HepG2 (cell line): ENCODE measurements around the gene NME8. TPM values are rescaled to one million over a fixed set of nuclear protein-coding genes. Genes with fewer than 3 reads are reported as not detected.

Source experiments
- ATAC-seq: fragments of 200-7000 bp; cut with Tn5 transposase; 3 replicates; pipeline ENCODE4 v1.9.1; 2020; ENCODE audit warnings: mild to moderate bottlenecking, moderate library complexity
- BruUV-seq: library from RNA; stranded (reverse); fragments of 400-500 nt; replicated peaks from 2 replicates; lab custom pipeline; 2021; lab: Mats Ljungman, UMichigan
- CTCF ChIA-PET: fragments of 300-600 bp; formaldehyde crosslinking; extraction: SDS; loops from one replicate; lab custom pipeline; 2021; ENCODE audit warnings: low total read pairs, inconsistent platforms, low intra/inter-chr PET ratio; lab: Yijun Ruan, JAX
- POLR2A ChIA-PET: fragments of 350-600 bp; sonication (Branson Sonifier 250); formaldehyde crosslinking; loops from one replicate; lab custom pipeline; 2020; ENCODE audit warnings: antibody characterized with exemption, inconsistent platforms; lab: Yijun Ruan, JAX
- DNase-seq: peaks from one replicate; pipeline ENCODE4 v3.0.0-alpha.2; 2015; ENCODE audit warnings: low spot score
- FAIRE-seq: peaks from 3 replicates; lab custom pipeline; 2011; peaks lifted over from hg19 to GRCh38; lab: Jason Lieb, UNC
- H2AFZ ChIP-seq: one replicate; pipeline ENCODE4 v1.6.1; 2011; ENCODE audit warnings: low read length, inconsistent platforms
- H3K27ac ChIP-seq: fragments of 300-600 bp; 3 replicates; pipeline ENCODE4 v1.8.0; 2011; ENCODE audit warnings: mixed run types, mild to moderate bottlenecking, mixed read lengths, low read length, inconsistent platforms; ENCODE audit not compliant: insufficient read depth; ENCODE audit errors: extremely low read length
- H3K27me3 ChIP-seq, 2 experiments: fragments of 200-600 bp in 1 of 2; 2 replicates in 1 of 2; 3 replicates in 1 of 2; pipeline versions ENCODE4 v1.6.0 to v1.8.0; 2011; ENCODE audit warnings: low read length in 2 of 2, mild to moderate bottlenecking in 2 of 2, moderate library complexity in 2 of 2, inconsistent platforms in 1 of 2; ENCODE audit not compliant: insufficient read depth in 2 of 2, control insufficient read depth in 1 of 2
- H3K36me3 ChIP-seq, 2 experiments: fragments of 200-600 bp in 1 of 2; replicated peaks in 1 of 2; 2 replicates in 1 of 2; 3 replicates in 1 of 2; pipeline versions ENCODE4 v1.5.1 to v1.8.0; 2011; ENCODE audit warnings: low read length in 2 of 2, inconsistent platforms in 1 of 2; ENCODE audit not compliant: insufficient read depth in 2 of 2, control insufficient read depth in 1 of 2
- H3K4me1 ChIP-seq: 2 replicates; pipeline ENCODE4 v1.5.1; 2012; ENCODE audit warnings: low read length, inconsistent platforms; ENCODE audit not compliant: insufficient read depth
- H3K4me2 ChIP-seq: 2 replicates; pipeline ENCODE4 v1.6.0; 2011; ENCODE audit warnings: low read depth, low read length, inconsistent platforms
- H3K4me3 ChIP-seq, 3 experiments: fragments of 200-600 bp in 1 of 3; sonication (generic), shearing (Covaris generic) in 1 of 3; replicated peaks in 1 of 3; 2 replicates each; pipeline ENCODE4 v1.5.1; 2011 to 2016; ENCODE audit warnings: low read length in 3 of 3, inconsistent platforms in 2 of 3, low read depth in 2 of 3, mild to moderate bottlenecking in 2 of 3, control low read depth in 1 of 3, mixed read lengths in 1 of 3; ENCODE audit not compliant: insufficient read depth in 1 of 3
- H3K79me2 ChIP-seq: one replicate; pipeline ENCODE4 v1.6.1; 2011; ENCODE audit warnings: low read length, inconsistent platforms; ENCODE audit not compliant: insufficient read depth
- H3K9ac ChIP-seq: 2 replicates; pipeline ENCODE4 v1.6.0; 2011; ENCODE audit warnings: mild to moderate bottlenecking, low read depth, low read length, inconsistent platforms; ENCODE audit not compliant: insufficient read depth
- H3K9me3 ChIP-seq: 2 replicates; pipeline ENCODE4 v1.5.1; 2012; ENCODE audit warnings: mild to moderate bottlenecking, low read length
- H4K20me1 ChIP-seq: 2 replicates; pipeline ENCODE4 v1.6.0; 2011; ENCODE audit warnings: inconsistent platforms, mild to moderate bottlenecking, low read length, moderate library complexity; ENCODE audit not compliant: insufficient read depth
- HMG20B ChIP-seq: conservative IDR thresholded peaks from 2 replicates; pipeline ENCODE4 v1.6.1; 2016; ENCODE audit warnings: missing genetic modification reagents, missing compliant biosample characterization
- IRF2 ChIP-seq: IDR thresholded peaks from 2 replicates; pipeline ENCODE4 v1.6.1; 2018; ENCODE audit warnings: missing genetic modification reagents, missing compliant biosample characterization
- KDM2A ChIP-seq: sonication (generic); formaldehyde crosslinking; IDR thresholded peaks from 2 replicates; pipeline ENCODE4 v1.4.0; 2020; ENCODE audit warnings: low read depth, missing genetic modification reagents, borderline replicate concordance
- KLF13 ChIP-seq: sonication (generic); formaldehyde crosslinking; IDR thresholded peaks from 2 replicates; pipeline ENCODE4 v1.4.0; 2020; ENCODE audit warnings: mild to moderate bottlenecking, missing genetic modification reagents
- ONECUT2 ChIP-seq: sonication (generic); formaldehyde crosslinking; IDR thresholded peaks from 2 replicates; pipeline ENCODE4 v1.4.0; 2020; ENCODE audit warnings: missing genetic modification reagents
- RARG ChIP-seq: sonication (generic); formaldehyde crosslinking; IDR thresholded peaks from 2 replicates; pipeline ENCODE4 v1.4.0; 2020; ENCODE audit warnings: low read depth, mild to moderate bottlenecking, missing genetic modification reagents
- RFX3 ChIP-seq: IDR thresholded peaks from 2 replicates; pipeline ENCODE4 v1.6.1; 2016; ENCODE audit warnings: missing biosample characterization, missing genetic modification reagents
- SETDB1 ChIP-seq: sonication (generic); formaldehyde crosslinking; IDR thresholded peaks from 2 replicates; pipeline ENCODE4 v1.5.1; 2020; ENCODE audit warnings: missing genetic modification reagents, mild to moderate bottlenecking, borderline replicate concordance
- TRIM24 ChIP-seq: sonication (generic); formaldehyde crosslinking; IDR thresholded peaks from 2 replicates; pipeline ENCODE4 v1.8.0; 2022; ENCODE audit warnings: mild to moderate bottlenecking, missing genetic modification reagents
- ZFP37 ChIP-seq: sonication (generic); formaldehyde crosslinking; IDR thresholded peaks from 2 replicates; pipeline ENCODE4 v1.4.0; 2020; ENCODE audit warnings: missing genetic modification reagents, borderline replicate concordance
- ZNF136 ChIP-seq: sonication (generic); formaldehyde crosslinking; IDR thresholded peaks from 2 replicates; pipeline ENCODE4 v1.8.1; 2022; ENCODE audit warnings: low read depth, mild to moderate bottlenecking, moderate library complexity, missing genetic modification reagents
- ZNF326 ChIP-seq: sonication (generic); formaldehyde crosslinking; IDR thresholded peaks from 2 replicates; pipeline ENCODE4 v1.4.0; 2020; ENCODE audit warnings: missing genetic modification reagents, borderline replicate concordance
- ZNF629 ChIP-seq: sonication (generic); formaldehyde crosslinking; conservative IDR thresholded peaks from 2 replicates; pipeline ENCODE4 v1.5.0; 2020; ENCODE audit warnings: missing genetic modification reagents
- ZNF747 ChIP-seq: sonication (generic); formaldehyde crosslinking; IDR thresholded peaks from 2 replicates; pipeline ENCODE4 v1.8.1; 2023; ENCODE audit warnings: missing genetic modification reagents, mild to moderate bottlenecking, borderline replicate concordance
- ZNF781 ChIP-seq: sonication (generic); formaldehyde crosslinking; IDR thresholded peaks from 2 replicates; pipeline ENCODE4 v1.5.1; 2020; ENCODE audit warnings: borderline replicate concordance, mild to moderate bottlenecking, missing genetic modification reagents; ENCODE audit errors: not compliant biosample characterization
- WGBS: methylation state at CpG from one replicate; pipeline ENCODE4 v1.1.6; 2017; ENCODE audit warnings: low lambda C conversion rate; 5-methylcytosine and 5-hydroxymethylcytosine counted together
- in situ Hi-C: cut with HindIII; loops from 2 replicates; pipeline ENCODE4 v1.10.0; 2017; ENCODE audit warnings: low pct_unique_long_range_greater_than_20kb; ENCODE audit not compliant: extremely low pct_ligation_motif_present
- intact Hi-C: fragments of 100-400 bp; cut with micrococcal nuclease; formaldehyde crosslinking; loops from one replicate; pipeline ENCODE4 v1.10.0; 2022; ENCODE audit not compliant: unreplicated experiment
- polyA plus RNA-seq, 8 experiments: library from polyadenylated mRNA; depleted of rRNA in 3 of 8; stranded (reverse) in 7 of 8; unstranded in 1 of 8; fragments of >200 nt; fragmentation: Illumina TruSeq in 4 of 8; extraction: Trizol in 4 of 8; gene quantifications; 2 replicates each; pipeline versions ENCODE4 v1.2.1 to v1.2.3, GENCODE V29; 2011 to 2016; ENCODE audit warnings: low read depth in 4 of 8, missing spikeins in 1 of 8, mixed read lengths in 1 of 8; ENCODE audit not compliant: insufficient read depth in 1 of 8
- total RNA-seq, 5 experiments: library from RNA; depleted of rRNA; stranded (reverse); fragments of >200 nt; fragmentation: Illumina TruSeq; extraction: Trizol; gene quantifications; 2 replicates each; pipeline ENCODE4 v1.2.3, GENCODE V29; 2016; ENCODE audit warnings: low read depth in 1 of 5
- TF ChIP-seq, protein P1 (sequence below): sonication (generic); formaldehyde crosslinking; conservative IDR thresholded peaks from 2 replicates; pipeline ENCODE4 v1.8.0; 2022; ENCODE audit warnings: low read depth, missing genetic modification reagents
- TF ChIP-seq, protein P2 (sequence below): sonication (generic); formaldehyde crosslinking; IDR thresholded peaks from 2 replicates; pipeline ENCODE4 v1.5.0; 2020; ENCODE audit warnings: missing genetic modification reagents
- TF ChIP-seq, protein P3 (sequence below): IDR thresholded peaks from 2 replicates; pipeline ENCODE4 v1.6.1; 2016; ENCODE audit warnings: mild to moderate bottlenecking

NME8 gene
- total and polyA plus RNA-seq, 2 of the 13 experiments (the other 11 are each of a cell fraction or from before 2014, with no cell fraction given) = not detected

DNA sequence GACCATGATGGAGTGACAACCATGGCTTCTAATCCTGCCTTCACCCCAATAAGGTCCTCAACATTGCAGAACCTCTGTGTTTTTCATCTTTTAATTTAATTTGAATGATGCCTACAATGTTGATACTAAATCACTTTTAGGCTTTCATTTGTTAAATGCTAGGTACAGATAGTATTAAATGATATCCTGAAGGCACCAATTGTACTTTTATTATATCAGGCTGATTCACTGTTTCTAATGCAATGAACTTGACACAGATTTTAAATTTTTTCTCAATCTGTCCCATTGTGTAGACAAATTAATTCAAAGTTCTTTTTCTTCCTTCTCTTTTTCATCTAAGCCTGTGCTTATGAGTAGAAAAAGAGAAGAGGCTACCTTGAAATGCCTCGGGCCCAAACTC lies 77.2 kb downstream of the NME8 start:
- Histone ChIP-seq H3K9me3 (peaks cover 20% of the 10 kb centered on the region), H3K4me3 (no peak overlapping the region)
- no peak for ATAC-seq
- 96% methylated on average over 1 of the region's 1 CpG for WGBS
- in situ Hi-C loops = no loop called here
- intact Hi-C loops = loop anchor here (5.0 kb wide), 1 partner anchor 1863 kb away; no protein-coding TSS in a partner anchor
- TF ChIP-seq ZFP37 (CRISPR knock-in tag) (no peak), HMG20B (no peak), RFX3 (CRISPR knock-in tag) (no peak), TRIM24 (no peak), ZNF136 (no peak), KLF13 (CRISPR knock-in tag) (no peak), ZNF326 (CRISPR knock-in tag) (no peak), KDM2A (CRISPR knock-in tag) (no peak), ONECUT2 (CRISPR knock-in tag) (no peak), ZNF629 (CRISPR knock-in tag) (no peak), SETDB1 (CRISPR knock-in tag) (no peak), ZNF781 (CRISPR knock-in tag) (no peak), ZNF747 (no peak), IRF2 (CRISPR knock-in tag) (no peak), RARG (CRISPR knock-in tag) (no peak)
- TF ChIP-seq, protein P1, sequence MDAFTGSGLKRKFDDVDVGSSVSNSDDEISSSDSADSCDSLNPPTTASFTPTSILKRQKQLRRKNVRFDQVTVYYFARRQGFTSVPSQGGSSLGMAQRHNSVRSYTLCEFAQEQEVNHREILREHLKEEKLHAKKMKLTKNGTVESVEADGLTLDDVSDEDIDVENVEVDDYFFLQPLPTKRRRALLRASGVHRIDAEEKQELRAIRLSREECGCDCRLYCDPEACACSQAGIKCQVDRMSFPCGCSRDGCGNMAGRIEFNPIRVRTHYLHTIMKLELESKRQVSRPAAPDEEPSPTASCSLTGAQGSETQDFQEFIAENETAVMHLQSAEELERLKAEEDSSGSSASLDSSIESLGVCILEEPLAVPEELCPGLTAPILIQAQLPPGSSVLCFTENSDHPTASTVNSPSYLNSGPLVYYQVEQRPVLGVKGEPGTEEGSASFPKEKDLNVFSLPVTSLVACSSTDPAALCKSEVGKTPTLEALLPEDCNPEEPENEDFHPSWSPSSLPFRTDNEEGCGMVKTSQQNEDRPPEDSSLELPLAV (CRISPR knock-in tag) = no peak
- TF ChIP-seq, protein P2, sequence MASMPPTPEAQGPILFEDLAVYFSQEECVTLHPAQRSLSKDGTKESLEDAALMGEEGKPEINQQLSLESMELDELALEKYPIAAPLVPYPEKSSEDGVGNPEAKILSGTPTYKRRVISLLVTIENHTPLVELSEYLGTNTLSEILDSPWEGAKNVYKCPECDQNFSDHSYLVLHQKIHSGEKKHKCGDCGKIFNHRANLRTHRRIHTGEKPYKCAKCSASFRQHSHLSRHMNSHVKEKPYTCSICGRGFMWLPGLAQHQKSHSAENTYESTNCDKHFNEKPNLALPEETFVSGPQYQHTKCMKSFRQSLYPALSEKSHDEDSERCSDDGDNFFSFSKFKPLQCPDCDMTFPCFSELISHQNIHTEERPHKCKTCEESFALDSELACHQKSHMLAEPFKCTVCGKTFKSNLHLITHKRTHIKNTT (CRISPR knock-in tag) = no peak
- TF ChIP-seq, protein P3, sequence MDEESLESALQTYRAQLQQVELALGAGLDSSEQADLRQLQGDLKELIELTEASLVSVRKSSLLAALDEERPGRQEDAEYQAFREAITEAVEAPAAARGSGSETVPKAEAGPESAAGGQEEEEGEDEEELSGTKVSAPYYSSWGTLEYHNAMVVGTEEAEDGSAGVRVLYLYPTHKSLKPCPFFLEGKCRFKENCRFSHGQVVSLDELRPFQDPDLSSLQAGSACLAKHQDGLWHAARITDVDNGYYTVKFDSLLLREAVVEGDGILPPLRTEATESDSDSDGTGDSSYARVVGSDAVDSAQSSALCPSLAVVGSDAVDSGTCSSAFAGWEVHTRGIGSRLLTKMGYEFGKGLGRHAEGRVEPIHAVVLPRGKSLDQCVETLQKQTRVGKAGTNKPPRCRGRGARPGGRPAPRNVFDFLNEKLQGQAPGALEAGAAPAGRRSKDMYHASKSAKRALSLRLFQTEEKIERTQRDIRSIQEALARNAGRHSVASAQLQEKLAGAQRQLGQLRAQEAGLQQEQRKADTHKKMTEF (CRISPR knock-in tag) = no peak
- TF ChIP-seq, all 625 proteins: peak for 0
- no peak overlapping the region for H3K9ac ChIP-seq
- BruUV-seq = no TSS peak
- DNase-seq (no peak), FAIRE-seq (no peak)
- peaks cover 3 to 9% of the 10 kb centered on the region in 2 experiments; a peak in 4 of 5 replicates for H3K36me3 ChIP-seq
- no peak overlapping the region for H3K27ac ChIP-seq
- no peaks in the 10 kb centered on the region for H3K27me3 ChIP-seq
- peaks cover 77% of the 10 kb centered on the region for H3K79me2 ChIP-seq
- CTCF ChIA-PET = no interaction called here
- peaks cover 58% of the 10 kb centered on the region for H3K4me1 ChIP-seq
- POLR2A ChIA-PET = no interaction called here
- H4K20me1 ChIP-seq = peaks cover 4% of the 10 kb centered on the region; the same call in 1 of the 2 replicates
- no peak overlapping the region for H3K4me2 ChIP-seq
- H2AFZ ChIP-seq = no peak overlapping the region
